ENCODE data around the gene LYRM4.

Gene LYRM4

DNA sequence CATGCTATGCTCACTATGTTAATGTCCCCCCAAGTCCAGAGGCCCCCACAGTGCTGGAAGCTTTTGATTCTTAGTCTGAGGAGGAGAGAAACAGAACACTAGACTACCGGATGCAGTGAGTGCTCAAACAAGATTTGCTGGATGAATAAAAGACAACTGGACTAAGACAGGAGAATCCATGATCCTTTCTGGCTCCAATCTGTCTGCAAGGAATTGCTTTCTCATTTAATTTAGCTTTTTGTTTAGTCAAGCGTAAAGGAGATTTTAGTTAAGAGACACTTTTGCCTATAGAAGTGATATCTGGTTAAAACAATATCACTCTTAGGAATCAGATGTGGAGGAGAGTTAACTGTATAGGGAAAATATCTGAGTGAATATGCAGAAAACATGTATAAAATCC lies 13.5 kb downstream of the LYRM4 start:
- no peak overlapping the region for H3K4me3 ChIP-seq (ENCODE audit: low read depth in 1 of 2, low read length in 1 of 2)
- no peak for TF ChIP-seq CTCF (IDR thresholded peaks at IDR 0.05)

GRCh38 chr6:5246141-5247097 lies 14.3 kb downstream of the LYRM4 start:
- Histone ChIP-seq H3K9me3 (no peaks in the 10 kb centered on the region), H3K4me1 (ENCODE audit: control insufficient read depth in 1 of 2, insufficient read depth in 1 of 2, low read depth in 1 of 2, low read length in 1 of 2) (no peaks in the 10 kb centered on the region), H3K27ac (no peak overlapping the region), H3K4me3 (ENCODE audit: low read depth in 1 of 2, low read length in 1 of 2) (no peak overlapping the region), H3K36me3 (no peaks in the 10 kb centered on the region), H3K27me3 (no peaks in the 10 kb centered on the region)
- no peak for TF ChIP-seq CTCF (IDR thresholded peaks at IDR 0.05)

More for the DNA sequence above, 13.5 kb downstream of the LYRM4 start:
- Histone ChIP-seq H3K36me3 (no peaks in the 10 kb centered on the region), H3K27ac (no peak overlapping the region), H3K4me1 (ENCODE audit: control insufficient read depth in 1 of 2, insufficient read depth in 1 of 2, low read depth in 1 of 2, low read length in 1 of 2) (no peaks in the 10 kb centered on the region), H3K9me3 (no peaks in the 10 kb centered on the region), H3K27me3 (no peaks in the 10 kb centered on the region)

GRCh38 chr6:5243069-5243468 lies 17.7 kb downstream of the LYRM4 start:
- H3K27ac ChIP-seq: no peak overlapping the region
- no peaks in the 10 kb centered on the region for H3K9me3 ChIP-seq
- no peaks in the 10 kb centered on the region for H3K4me1 ChIP-seq (ENCODE audit: control insufficient read depth in 1 of 2, insufficient read depth in 1 of 2, low read depth in 1 of 2, low read length in 1 of 2)
- no peaks in the 10 kb centered on the region for H3K36me3 ChIP-seq
- no peak for TF ChIP-seq CTCF (IDR thresholded peaks at IDR 0.05)
- H3K27me3 ChIP-seq: no peaks in the 10 kb centered on the region
- no peak overlapping the region for H3K4me3 ChIP-seq (ENCODE audit: low read depth in 1 of 2, low read length in 1 of 2)

- TF ChIP-seq CTCF (IDR thresholded peaks at IDR 0.05): no peak
- H3K9me3 ChIP-seq: no peaks in the 10 kb centered on the region
- H3K36me3 ChIP-seq: no peaks in the 10 kb centered on the region
- no peaks in the 10 kb centered on the region for H3K27me3 ChIP-seq
- no peak overlapping the region for H3K27ac ChIP-seq
- H3K4me3 ChIP-seq (ENCODE audit: low read depth in 1 of 2, low read length in 1 of 2): no peak overlapping the region
- no peaks in the 10 kb centered on the region for H3K4me1 ChIP-seq (ENCODE audit: control insufficient read depth in 1 of 2, insufficient read depth in 1 of 2, low read depth in 1 of 2, low read length in 1 of 2)
Measured at GRCh38 chr6:5241252-5241651, 19.5 kb downstream of the LYRM4 start.

DNA sequence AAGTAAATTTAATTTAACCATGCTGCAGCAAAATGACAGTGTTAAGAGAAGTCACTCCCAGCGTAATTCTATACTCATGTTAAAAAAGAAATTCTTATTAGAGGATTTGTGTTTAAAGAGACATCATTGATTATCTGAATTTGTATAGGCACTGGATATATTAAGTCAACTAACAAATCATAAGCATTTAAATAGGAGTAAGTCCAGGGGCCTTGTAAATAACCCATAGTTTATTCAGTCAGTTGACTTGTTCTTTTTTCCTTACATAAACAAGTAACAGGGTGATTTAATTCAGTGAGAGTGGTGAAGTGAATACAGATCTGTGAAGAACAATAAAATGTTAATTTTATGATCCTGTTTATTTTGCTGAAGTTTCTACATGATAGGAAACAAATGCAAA lies 22.4 kb downstream of the LYRM4 start:
- H3K27me3 ChIP-seq: no peaks in the 10 kb centered on the region

More for the DNA sequence above, 22.4 kb downstream of the LYRM4 start:
- Histone ChIP-seq H3K4me3 (ENCODE audit: low read depth in 1 of 2, low read length in 1 of 2) (no peak overlapping the region), H3K27ac (no peak overlapping the region), H3K9me3 (no peaks in the 10 kb centered on the region), H3K36me3 (no peaks in the 10 kb centered on the region), H3K4me1 (ENCODE audit: control insufficient read depth in 1 of 2, insufficient read depth in 1 of 2, low read depth in 1 of 2, low read length in 1 of 2) (no peaks in the 10 kb centered on the region)
- TF ChIP-seq CTCF (IDR thresholded peaks at IDR 0.05): no peak
